Activated B cell treated with CpG ODN at 0.5 μM for 24 hours (primary cell): ENCODE data around the gene WDR26. TPM values are rescaled to one million over a fixed set of nuclear protein-coding genes. Genes with fewer than 3 reads are reported as not detected.

Experiments
- ATAC-seq: fragments of 200-7000 bp; cut with Tn5 transposase; one replicate; pipeline ENCODE4 v1.10.0; 2021; ENCODE audit warnings: low read depth, mild to moderate bottlenecking, moderate library complexity
- CTCF ChIA-PET: fragments of 350-600 bp; sonication (Branson Sonifier 250); formaldehyde crosslinking; loops from one replicate; lab custom pipeline; 2021; ENCODE audit warnings: antibody characterized with exemption; lab: Charles Lee
- POLR2A ChIA-PET: fragments of 350-600 bp; sonication (Branson Sonifier 250); formaldehyde crosslinking; loops from one replicate; lab custom pipeline; 2021; ENCODE audit warnings: antibody characterized with exemption; lab: Charles Lee
- DNase-seq: peaks from one replicate; pipeline ENCODE4 v3.0.0; 2022
- H3K27ac Mint-ChIP-seq: one replicate; pipeline ENCODE4 v1.8.0; 2020; ENCODE audit warnings: mixed read lengths
- H3K27me3 Mint-ChIP-seq: one replicate; pipeline ENCODE4 v1.8.0; 2021; ENCODE audit warnings: mixed read lengths
- H3K36me3 Mint-ChIP-seq: one replicate; pipeline ENCODE4 v1.8.0; 2021; ENCODE audit warnings: low read depth, mixed read lengths
- H3K4me1 Mint-ChIP-seq: one replicate; pipeline ENCODE4 v1.8.0; 2021; ENCODE audit warnings: mixed read lengths
- H3K4me3 Mint-ChIP-seq: one replicate; pipeline ENCODE4 v1.8.0; 2020; ENCODE audit warnings: mild to moderate bottlenecking, mixed read lengths
- H3K9me3 Mint-ChIP-seq: one replicate; pipeline ENCODE4 v1.8.0; 2020; ENCODE audit warnings: mixed read lengths
- intact Hi-C: fragments of 100-400 bp; cut with micrococcal nuclease; formaldehyde crosslinking; loops from one replicate; pipeline ENCODE4 v1.15.1; 2024
- total RNA-seq: library from RNA; stranded (reverse); gene quantifications from 2 replicates; pipeline ENCODE4 v1.2.3, GENCODE V29; 2022
- TF ChIP-seq, protein P1 (sequence below): fragments of 200-600 bp; IDR thresholded peaks from one replicate; pipeline ENCODE4 v1.8.0; 2022; ENCODE audit warnings: antibody characterized with exemption, mild to moderate bottlenecking

WDR26 gene
- total RNA-seq, 1 donor from 2014 or later, result 91.3 TPM

DNA sequence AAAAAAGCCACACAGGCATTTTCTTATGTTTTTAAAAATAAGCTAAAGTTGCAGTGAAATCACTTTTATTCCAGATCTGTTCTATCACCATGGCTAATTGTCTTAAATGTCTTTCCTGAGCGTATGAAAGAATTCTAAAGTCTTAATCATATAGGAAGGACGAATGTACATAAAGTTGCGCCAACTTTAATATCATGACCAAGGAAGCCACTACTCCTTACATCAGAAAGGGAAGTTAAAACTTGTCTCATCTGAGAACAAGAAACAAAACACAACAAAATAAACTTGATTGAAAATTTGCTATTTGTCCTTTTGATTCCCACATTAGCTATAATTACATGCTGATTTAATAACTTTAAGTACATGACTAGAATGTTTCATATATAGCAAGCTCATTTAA, 51.4 kb downstream of the WDR26 start:
- intact Hi-C loops, result no loop called here
- ATAC-seq, result no peak
- no peaks in the 10 kb centered on the region for H3K27me3 Mint-ChIP-seq
- H3K4me3 Mint-ChIP-seq, result no peak overlapping the region
- no peaks in the 10 kb centered on the region for H3K9me3 Mint-ChIP-seq
- TF ChIP-seq, protein P1, sequence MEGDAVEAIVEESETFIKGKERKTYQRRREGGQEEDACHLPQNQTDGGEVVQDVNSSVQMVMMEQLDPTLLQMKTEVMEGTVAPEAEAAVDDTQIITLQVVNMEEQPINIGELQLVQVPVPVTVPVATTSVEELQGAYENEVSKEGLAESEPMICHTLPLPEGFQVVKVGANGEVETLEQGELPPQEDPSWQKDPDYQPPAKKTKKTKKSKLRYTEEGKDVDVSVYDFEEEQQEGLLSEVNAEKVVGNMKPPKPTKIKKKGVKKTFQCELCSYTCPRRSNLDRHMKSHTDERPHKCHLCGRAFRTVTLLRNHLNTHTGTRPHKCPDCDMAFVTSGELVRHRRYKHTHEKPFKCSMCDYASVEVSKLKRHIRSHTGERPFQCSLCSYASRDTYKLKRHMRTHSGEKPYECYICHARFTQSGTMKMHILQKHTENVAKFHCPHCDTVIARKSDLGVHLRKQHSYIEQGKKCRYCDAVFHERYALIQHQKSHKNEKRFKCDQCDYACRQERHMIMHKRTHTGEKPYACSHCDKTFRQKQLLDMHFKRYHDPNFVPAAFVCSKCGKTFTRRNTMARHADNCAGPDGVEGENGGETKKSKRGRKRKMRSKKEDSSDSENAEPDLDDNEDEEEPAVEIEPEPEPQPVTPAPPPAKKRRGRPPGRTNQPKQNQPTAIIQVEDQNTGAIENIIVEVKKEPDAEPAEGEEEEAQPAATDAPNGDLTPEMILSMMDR, result no peak
- CTCF ChIA-PET, result no interaction called here
- DNase-seq, result no peak
- POLR2A ChIA-PET, result no interaction called here
- peaks cover 32% of the 10 kb centered on the region for H3K36me3 Mint-ChIP-seq
- H3K27ac Mint-ChIP-seq, result no peak overlapping the region
- H3K4me1 Mint-ChIP-seq, result peaks cover 23% of the 10 kb centered on the region

DNA sequence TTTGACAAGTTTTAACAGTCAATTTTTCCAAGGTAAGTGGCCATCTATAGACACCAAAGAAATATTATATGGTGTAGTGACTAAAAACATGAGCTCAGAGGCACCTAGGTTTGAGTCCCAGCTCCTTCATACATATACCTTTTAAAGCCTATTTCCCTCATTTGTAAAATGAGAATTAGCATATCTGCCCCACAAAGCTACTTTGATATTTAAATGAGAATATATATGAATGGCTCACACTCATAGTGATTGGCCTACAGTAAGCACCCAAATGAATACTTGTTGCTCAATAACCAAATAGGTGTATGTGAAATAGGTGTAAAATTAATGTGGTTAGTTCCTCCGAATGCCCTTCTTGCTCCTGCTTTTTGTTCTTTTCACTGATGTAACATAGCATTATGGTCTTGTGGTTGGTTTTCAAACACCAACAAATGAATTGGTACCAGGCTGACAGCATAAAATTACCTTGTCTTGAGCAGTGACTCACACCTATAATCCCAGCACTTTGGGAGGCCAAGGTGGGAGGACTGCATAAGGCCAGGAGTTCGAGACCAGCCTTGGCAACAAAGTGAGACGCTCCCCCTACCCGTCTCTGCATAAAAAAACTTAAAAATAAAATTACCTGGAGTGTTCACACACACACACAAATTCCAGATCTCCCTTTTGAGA, 52.6 kb downstream of the WDR26 start:
- ATAC-seq (no peak), DNase-seq (no peak)
- H3K36me3 Mint-ChIP-seq, result peaks cover 31% of the 10 kb centered on the region
- no peak overlapping the region for H3K4me3 Mint-ChIP-seq
- peaks cover 23% of the 10 kb centered on the region for H3K4me1 Mint-ChIP-seq
- H3K9me3 Mint-ChIP-seq, result no peaks in the 10 kb centered on the region
- ChIA-PET CTCF (no interaction called here), POLR2A (no interaction called here)
- no peaks in the 10 kb centered on the region for H3K27me3 Mint-ChIP-seq
- TF ChIP-seq, protein P1, result no peak
- intact Hi-C loops, result no loop called here
- H3K27ac Mint-ChIP-seq, result no peak overlapping the region

DNA sequence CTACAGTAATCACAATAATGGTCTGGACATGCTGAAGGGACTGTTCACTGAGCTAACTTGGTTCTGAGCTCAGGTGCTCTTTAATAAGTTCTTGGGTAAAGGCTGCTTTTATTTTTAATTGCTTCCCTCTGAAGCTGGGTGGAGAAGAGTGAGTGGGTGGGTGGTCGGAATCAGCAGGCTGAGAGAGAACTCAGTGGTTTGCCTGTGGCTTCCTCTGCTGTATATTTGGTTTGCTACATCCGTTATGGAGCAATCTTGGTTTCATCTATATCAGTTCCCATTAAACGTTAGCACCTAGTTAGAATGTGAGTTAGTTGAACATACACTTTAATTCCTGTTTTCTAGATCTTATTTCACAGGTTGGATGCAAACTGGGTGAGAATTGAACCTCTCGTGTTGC, 54.6 kb downstream of the WDR26 start:
- peaks cover 40% of the 10 kb centered on the region for H3K36me3 Mint-ChIP-seq
- CTCF ChIA-PET, result interaction anchor here (1.5 kb wide), 1 partner anchor 78 kb away, joined by 4 read pairs; no protein-coding TSS in a partner anchor
- POLR2A ChIA-PET, result interaction anchor here (0.6 kb wide), 1 partner anchor 261 kb away, joined by 13 read pairs; no protein-coding TSS in a partner anchor

DNA sequence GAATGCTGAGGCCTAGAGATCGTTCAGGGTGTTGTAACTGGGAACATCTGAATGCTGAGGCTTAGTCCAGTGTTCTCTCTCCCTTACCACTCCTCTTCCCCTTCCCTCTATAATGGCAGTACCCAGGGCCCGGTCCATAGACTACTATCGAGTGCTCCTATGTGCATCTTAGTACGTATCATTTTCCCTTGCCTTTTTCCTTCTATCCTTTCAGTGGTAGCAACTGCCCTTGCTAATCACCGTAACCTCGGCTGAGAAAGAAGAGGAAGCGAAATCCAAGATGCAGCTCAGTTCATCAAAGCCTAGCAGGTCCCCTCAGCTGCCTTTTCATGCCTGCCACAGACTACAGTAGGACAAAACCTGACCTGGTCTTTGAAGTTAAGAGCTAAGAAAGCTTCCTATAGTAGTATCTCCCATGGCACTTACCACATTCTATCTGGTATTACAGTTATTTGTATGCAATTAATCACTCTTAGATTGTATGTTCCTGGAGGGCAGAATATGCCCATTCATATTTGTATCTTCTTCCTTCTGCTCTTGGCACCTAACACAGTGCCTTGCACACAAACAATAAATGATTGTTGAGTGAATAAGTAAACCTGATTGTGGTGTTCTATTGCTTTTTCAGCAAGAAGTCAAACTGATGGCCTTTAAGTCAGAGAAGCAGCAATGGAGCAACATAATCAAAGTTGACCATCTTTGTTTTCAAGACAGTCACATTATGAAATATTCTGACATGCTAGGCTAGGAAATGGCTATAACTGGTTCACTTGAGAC, 55.6 kb downstream of the WDR26 start:
- H3K4me1 Mint-ChIP-seq, result peaks cover 23% of the 10 kb centered on the region
- ChIA-PET CTCF (interaction anchor here (1.5 kb wide), 1 partner anchor 79 kb away, joined by 4 read pairs; no protein-coding TSS in a partner anchor), POLR2A (no interaction called here)
- H3K36me3 Mint-ChIP-seq, result peaks cover 50% of the 10 kb centered on the region
- no peak overlapping the region for H3K4me3 Mint-ChIP-seq
- intact Hi-C loops, result no loop called here
- H3K27ac Mint-ChIP-seq, result peak overlapping the region; percentile 30
- ATAC-seq (no peak), DNase-seq (no peak)
- H3K9me3 Mint-ChIP-seq, result no peaks in the 10 kb centered on the region
- TF ChIP-seq, protein P1, result no peak
- no peaks in the 10 kb centered on the region for H3K27me3 Mint-ChIP-seq

More for the DNA sequence above, 54.6 kb downstream of the WDR26 start:
- intact Hi-C loops, result no loop called here
- H3K9me3 Mint-ChIP-seq, result no peaks in the 10 kb centered on the region
- H3K27me3 Mint-ChIP-seq, result no peaks in the 10 kb centered on the region
- H3K4me1 Mint-ChIP-seq, result peaks cover 23% of the 10 kb centered on the region
- TF ChIP-seq, protein P1, result no peak
- no peak for DNase-seq
- ATAC-seq, result no peak
- no peak overlapping the region for H3K27ac Mint-ChIP-seq
- peak overlapping the region; percentile 25 for H3K4me3 Mint-ChIP-seq

DNA sequence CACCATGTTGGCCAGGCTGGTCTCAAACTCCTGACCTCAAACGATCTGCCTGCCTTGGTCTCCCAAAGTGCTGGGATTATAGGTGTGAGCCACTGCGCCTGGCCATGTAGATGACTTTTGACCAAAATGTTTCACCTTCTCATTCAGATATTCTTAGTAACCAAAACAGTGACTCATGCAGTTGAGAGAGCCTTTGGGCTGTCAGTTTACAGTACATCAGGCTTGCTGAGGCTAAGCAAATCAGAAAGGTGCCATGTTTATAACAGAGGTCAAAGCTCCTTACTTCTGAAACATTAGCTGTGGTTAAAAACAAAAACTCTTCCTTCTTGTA, 57.0 kb downstream of the WDR26 start:
- CTCF ChIA-PET, result no interaction called here
- Mint-ChIP-seq H3K9me3 (no peaks in the 10 kb centered on the region), H3K27me3 (no peaks in the 10 kb centered on the region), H3K27ac (no peak overlapping the region), H3K4me1 (peaks cover 23% of the 10 kb centered on the region), H3K4me3 (no peak overlapping the region), H3K36me3 (peaks cover 59% of the 10 kb centered on the region)
- ATAC-seq (no peak), DNase-seq (no peak)
- POLR2A ChIA-PET, result interaction anchor here (0.7 kb wide), 1 partner anchor 1928 kb away, joined by 7 read pairs; no protein-coding TSS in a partner anchor
- TF ChIP-seq, protein P1, result no peak
- intact Hi-C loops, result no loop called here
